ENCODE data around the gene ZNF785. TPM values are rescaled to one million over a fixed set of nuclear protein-coding genes. Genes with fewer than 3 reads are reported as not detected.

The ZNF785 gene
- total and polyA plus RNA-seq, 2 of the 13 experiments (the other 11 are each of a cell fraction or from before 2014, with no cell fraction given), result 0.01 TPM; not detected in 1

- no peak for TF ChIP-seq RBM22 (optimal IDR thresholded peaks at IDR 0.05; ENCODE audit: low read length)
- TF ChIP-seq ZNF615 (CRISPR knock-in tag; IDR thresholded peaks at IDR 0.05; ENCODE audit: borderline replicate concordance), result 0 out of 2 replicates have a peak, but pooled peaks have one; percentile 76
- no peak for TF ChIP-seq SOX13 (IDR thresholded peaks at IDR 0.05)
- TF ChIP-seq SOX13 (CRISPR knock-in tag; conservative IDR thresholded peaks at IDR 0.05 in 1 of 2, IDR thresholded peaks at IDR 0.05 in 1 of 2), result no peak
- TF ChIP-seq ZFP91 (CRISPR knock-in tag; IDR thresholded peaks at IDR 0.05; ENCODE audit: borderline replicate concordance), result no peak
- TF ChIP-seq GZF1 (CRISPR knock-in tag; IDR thresholded peaks at IDR 0.05), result peak; percentile 17; the same call in 1 of the 2 replicates
- TF ChIP-seq FOXK1 (CRISPR knock-in tag; IDR thresholded peaks at IDR 0.05; ENCODE audit: borderline replicate concordance, low read depth), result no peak
- peak; percentile 22; the same call in 1 of the 2 replicates for TF ChIP-seq ZNF180 (CRISPR knock-in tag; IDR thresholded peaks at IDR 0.05; ENCODE audit: borderline replicate concordance, low read depth)
- no peak for TF ChIP-seq CSRNP1 (CRISPR knock-in tag; IDR thresholded peaks at IDR 0.05)
- peak; percentile 56; the same call in 1 of the 2 replicates for TF ChIP-seq ZNF280D (CRISPR knock-in tag; IDR thresholded peaks at IDR 0.05)
- TF ChIP-seq RFX1 (IDR thresholded peaks at IDR 0.05), result no peak
- TF ChIP-seq BRF2 (CRISPR knock-in tag; IDR thresholded peaks at IDR 0.05), result 0 out of 2 replicates have a peak, but pooled peaks have one; percentile 33
- TF ChIP-seq SALL2 (CRISPR knock-in tag; IDR thresholded peaks at IDR 0.05), result no peak
- no peak for TF ChIP-seq NFIB (CRISPR knock-in tag; IDR thresholded peaks at IDR 0.05; ENCODE audit: borderline replicate concordance)
- 0 out of 2 replicates have a peak, but pooled peaks have one; percentile 65 for TF ChIP-seq NFAT5 (CRISPR knock-in tag; IDR thresholded peaks at IDR 0.05)
Measured at GRCh38 chr16:30558789-30559377, 26.6 kb downstream of the ZNF785 start (continued).
